Spleen (tissue), 11 donors: ENCODE results near the gene HFM1. TPM values are rescaled to one million over a fixed set of nuclear protein-coding genes. Genes with fewer than 3 reads are reported as not detected.
A peak's percentile ranks its signal among the peaks of the same experiment; 100 is the strongest.

Experiments used
- DNase-seq: peaks from one replicate; pipeline ENCODE4 v3.0.0-alpha.2; 2020
- H3K27ac ChIP-seq, 8 donors: fragments of 200-600 bp; sonication (generic) in 7 of 8; 1 replicate in 4 of 8; 2 replicates in 4 of 8; pipeline versions ENCODE4 v1.5.0 to v1.8.0; 2016 to 2021; ENCODE audit warnings: inconsistent platforms in 4 of 8, mild to moderate bottlenecking in 4 of 8, moderate library complexity in 1 of 8
- H3K27me3 ChIP-seq, 7 donors: fragments of 200-600 bp; sonication (generic) in 6 of 7; replicated peaks in 1 of 7; 1 replicate in 4 of 7; 2 replicates in 3 of 7; pipeline versions ENCODE4 v1.5.0 to v1.8.0; 2016 to 2021; ENCODE audit warnings: inconsistent platforms in 3 of 7, mild to moderate bottlenecking in 1 of 7
- H3K36me3 ChIP-seq, 6 donors: fragments of 200-600 bp; sonication (generic) in 5 of 6; 1 replicate in 4 of 6; 2 replicates in 2 of 6; pipeline versions ENCODE4 v1.5.0 to v1.8.0; 2016 to 2021; ENCODE audit warnings: inconsistent platforms in 2 of 6
- H3K4me1 ChIP-seq, 6 donors: fragments of 200-600 bp; sonication (generic) in 5 of 6; 1 replicate in 3 of 6; 2 replicates in 3 of 6; pipeline versions ENCODE4 v1.5.0 to v1.8.0; 2016 to 2021; ENCODE audit warnings: inconsistent platforms in 3 of 6
- H3K4me3 ChIP-seq, 8 donors: fragments of 200-600 bp; sonication (generic) in 7 of 8; 1 replicate in 4 of 8; 2 replicates in 4 of 8; pipeline versions ENCODE4 v1.5.0 to v1.8.0; 2016 to 2021; ENCODE audit warnings: inconsistent platforms in 4 of 8, mild to moderate bottlenecking in 4 of 8, moderate library complexity in 2 of 8
- H3K9me3 ChIP-seq, 8 donors: fragments of 200-600 bp; sonication (generic) in 7 of 8; 1 replicate in 4 of 8; 2 replicates in 4 of 8; pipeline versions ENCODE4 v1.5.0 to v1.8.0; 2016 to 2021; ENCODE audit warnings: inconsistent platforms in 4 of 8
- CTCF ChIP-seq, 11 experiments: fragments of 200-600 bp in 7 of 11; fragments of 450-650 bp in 4 of 11; sonication (generic) in 4 of 11; IDR thresholded peaks in 8 of 11; conservative IDR thresholded peaks in 3 of 11; 1 replicate in 7 of 11; 2 replicates in 4 of 11; pipeline versions ENCODE4 v1.4.0 to v1.8.0; 2016 to 2021; ENCODE audit warnings: antibody characterized with exemption in 11 of 11, inconsistent platforms in 4 of 11, mild to moderate bottlenecking in 1 of 11
- POLR2A ChIP-seq, 3 donors: fragments of 450-650 bp; IDR thresholded peaks; one replicate each; pipeline ENCODE4 v1.5.1; 2017; ENCODE audit warnings: antibody characterized with exemption in 3 of 3, mild to moderate bottlenecking in 1 of 3
- POLR2AphosphoS5 ChIP-seq, 3 donors: sonication (generic); formaldehyde crosslinking; IDR thresholded peaks; one replicate each; pipeline ENCODE4 v1.5.1; 2017; ENCODE audit warnings: antibody characterized with exemption in 3 of 3
- WGBS, 5 donors: extraction: QIAGEN DNeasy Blood & Tissue Kit in 3 of 5; methylation state at CpG; one replicate each; pipeline versions ENCODE4 v1.1.5 to v1.1.7; 2013 to 2018; 5-methylcytosine and 5-hydroxymethylcytosine counted together
- intact Hi-C: fragments of 100-400 bp; cut with DNase I; formaldehyde crosslinking; loops from one replicate; pipeline ENCODE4 v1.15.0; 2023; ENCODE audit warnings: low total_unique reads
- polyA plus RNA-seq, 3 donors: library from polyadenylated mRNA; stranded (reverse); fragments of 200-250 nt; gene quantifications; one replicate each; pipeline ENCODE4 v1.2.1, GENCODE V29; 2013
- total RNA-seq, 7 donors: library from RNA; depleted of rRNA in 3 of 7; stranded (reverse); fragments of >200 nt in 3 of 7; fragmentation: NEBNext Ultra II Directional in 4 of 7; extraction: Animal tissue kit (Norgen Biotek cat#: 25700) in 4 of 7; gene quantifications; one replicate each; pipeline versions ENCODE4 v1.1.0 to v1.2.1, GENCODE V29; 2016 to 2021
- donor health status: healthy with polysubstance abuse.
- donor health status: DM: no; HTN: no; CAD: no; lungs with moderate emphysema.
- donor health status: DM: no; HTN: no; CAD: no.
- donor health status: Bipolar disorder and iron deficiency.
- donor health status: healthy.
- donor health status: DM: no; HTN: no; CAD: no.
- donor health status: DM: yes; HTN: yes; CAD: no.

Gene HFM1
- total and polyA plus RNA-seq, 10 donors = 0.39 to 2.3 (median 0.75) TPM

- Histone ChIP-seq H3K27me3 (no peaks in the 10 kb centered on the region), H3K4me1 (peaks cover 0 to 11% (median 6%) of the 10 kb centered on the region in 6 donors), H3K27ac (no peak overlapping the region), H3K4me3 (no peak overlapping the region), H3K9me3 (no peaks in the 10 kb centered on the region), H3K36me3 (no peaks in the 10 kb centered on the region)
- no peak for DNase-seq
- WGBS, 5 donors = 88 to 96% (median 90%) methylated on average over 2 of the region's 2 CpGs
- intact Hi-C loops = loop anchor here (5.0 to 10.0 kb wide), 3 partner anchors 121 to 644 kb away; partner anchors contain the start of genes CDC7 and HFM1
- no peak for TF ChIP-seq CTCF (IDR thresholded peaks at IDR 0.05 in 8 of 11, conservative IDR thresholded peaks at IDR 0.05 in 3 of 11)
- TF ChIP-seq POLR2AphosphoS5 (IDR thresholded peaks at IDR 0.05) = no peak
- no peak for TF ChIP-seq POLR2A (IDR thresholded peaks at IDR 0.05)
These were observed 121.3 kb downstream of the HFM1 start for GRCh38 chr1:91283421-91283726.

- Histone ChIP-seq H3K27me3 (no peaks in the 10 kb centered on the region), H3K4me3 (peak overlapping the region in 2 of 8 donors; percentile 21 to 44), H3K27ac (no peak overlapping the region), H3K36me3 (no peaks in the 10 kb centered on the region), H3K9me3 (no peaks in the 10 kb centered on the region), H3K4me1 (peaks cover 0 to 11% (median 6%) of the 10 kb centered on the region in 6 donors)
- TF ChIP-seq CTCF (IDR thresholded peaks at IDR 0.05 in 8 of 11, conservative IDR thresholded peaks at IDR 0.05 in 3 of 11) = peak; percentile 28 to 74 (median 68)
- TF ChIP-seq POLR2A (IDR thresholded peaks at IDR 0.05) = no peak
- intact Hi-C loops = loop anchor here (5.0 to 10.0 kb wide), 3 partner anchors 122 to 644 kb away; partner anchors contain the start of genes CDC7 and HFM1
- 45 to 60% (median 51%) methylated on average over 6 of the region's 6 CpGs for WGBS, 5 donors
- no peak for DNase-seq
These were observed 121.8 kb downstream of the HFM1 start for GRCh38 chr1:91282695-91283420.

GRCh38 chr1:91281782-91282181 is 122.9 kb downstream of the HFM1 start:
- intact Hi-C loops = loop anchor here (5.0 to 10.0 kb wide), 3 partner anchors 123 to 646 kb away; partner anchors contain the start of genes CDC7 and HFM1
- peaks cover 0 to 11% (median 6%) of the 10 kb centered on the region in 6 donors for H3K4me1 ChIP-seq
- H3K4me3 ChIP-seq = no peak overlapping the region
- H3K36me3 ChIP-seq = no peaks in the 10 kb centered on the region
- no peaks in the 10 kb centered on the region for H3K9me3 ChIP-seq
- 70 to 80% (median 74%) methylated on average over 6 of the region's 6 CpGs for WGBS, 5 donors
- no peak for TF ChIP-seq POLR2AphosphoS5 (IDR thresholded peaks at IDR 0.05)
- no peak for TF ChIP-seq POLR2A (IDR thresholded peaks at IDR 0.05)
- TF ChIP-seq CTCF (IDR thresholded peaks at IDR 0.05 in 8 of 11, conservative IDR thresholded peaks at IDR 0.05 in 3 of 11) = no peak
- H3K27me3 ChIP-seq = no peaks in the 10 kb centered on the region
- DNase-seq = no peak
- H3K27ac ChIP-seq = no peak overlapping the region

- 91 to 100% (median 94%) methylated on average over 1 of the region's 1 CpG for WGBS, 5 donors
- Histone ChIP-seq H3K27ac (no peak overlapping the region), H3K27me3 (no peaks in the 10 kb centered on the region), H3K9me3 (no peaks in the 10 kb centered on the region), H3K4me1 (peaks cover 0 to 11% (median 6%) of the 10 kb centered on the region in 6 donors), H3K36me3 (no peaks in the 10 kb centered on the region), H3K4me3 (no peak overlapping the region)
- intact Hi-C loops = no loop called here
- no peak for DNase-seq
- TF ChIP-seq CTCF (IDR thresholded peaks at IDR 0.05 in 8 of 11, conservative IDR thresholded peaks at IDR 0.05 in 3 of 11) = peak in 1 of 11 experiments; percentile 20
- no peak for TF ChIP-seq POLR2A (IDR thresholded peaks at IDR 0.05)
- TF ChIP-seq POLR2AphosphoS5 (IDR thresholded peaks at IDR 0.05) = no peak
These were observed 125.9 kb downstream of the HFM1 start for GRCh38 chr1:91278754-91279153.
